CD14-positive monocyte (primary cell): ENCODE measurements around the gene NEK1. TPM values are rescaled to one million over a fixed set of nuclear protein-coding genes. Genes with fewer than 3 reads are reported as not detected.
A peak's percentile ranks its signal among the peaks of the same experiment; 100 is the strongest.

ENCODE experiments used
- DNase-seq, 3 donors: peaks; one replicate each; pipeline ENCODE4 v3.0.0-alpha.2; 2011 to 2022
- H2AFZ ChIP-seq: 2 replicates; pipeline ENCODE4 v1.6.0; 2012; ENCODE audit warnings: mild to moderate bottlenecking, low read depth, low read length, inconsistent platforms; ENCODE audit not compliant: insufficient read depth, poor library complexity, severe bottlenecking
- H3K27ac ChIP-seq, 2 donors: 1 replicate in 1 of 2; 2 replicates in 1 of 2; pipeline ENCODE4 v1.5.1; 2012 to 2013; ENCODE audit warnings: low read length in 2 of 2, control low read depth in 1 of 2, inconsistent platforms in 1 of 2, low read depth in 1 of 2, mild to moderate bottlenecking in 1 of 2
- H3K27me3 ChIP-seq, 2 donors: one replicate each; pipeline versions ENCODE4 v1.6.0 to v1.6.1; 2011 to 2013; ENCODE audit warnings: low read length in 2 of 2; ENCODE audit not compliant: control insufficient read depth in 2 of 2, insufficient read depth in 2 of 2
- H3K36me3 ChIP-seq, 2 donors: replicated peaks in 1 of 2; 1 replicate in 1 of 2; 2 replicates in 1 of 2; pipeline versions ENCODE4 v1.5.1 to v1.6.1; 2012 to 2013; ENCODE audit warnings: low read length in 2 of 2, control low read depth in 1 of 2, inconsistent platforms in 1 of 2, mild to moderate bottlenecking in 1 of 2; ENCODE audit not compliant: insufficient read depth in 2 of 2, control insufficient read depth in 1 of 2
- H3K4me1 ChIP-seq, 2 donors: 1 replicate in 1 of 2; 2 replicates in 1 of 2; pipeline versions ENCODE4 v1.5.1 to v1.6.1; 2012 to 2013; ENCODE audit warnings: low read length in 2 of 2, control low read depth in 1 of 2, inconsistent platforms in 1 of 2, mild to moderate bottlenecking in 1 of 2, moderate library complexity in 1 of 2; ENCODE audit not compliant: insufficient read depth in 2 of 2, control insufficient read depth in 1 of 2
- H3K4me2 ChIP-seq: replicated peaks from 2 replicates; pipeline ENCODE3; 2012; ENCODE audit warnings: low read length, moderate library complexity, mild to moderate bottlenecking; ENCODE audit not compliant: poor library complexity, severe bottlenecking; ENCODE audit errors: extremely low read depth
- H3K4me3 ChIP-seq, 3 experiments: fragments of 200-600 bp in 1 of 3; sonication (generic) in 1 of 3; replicated peaks in 1 of 3; 1 replicate in 2 of 3; 2 replicates in 1 of 3; pipeline ENCODE4 v1.5.1; 2011 to 2013; ENCODE audit warnings: low read length in 3 of 3, mild to moderate bottlenecking in 3 of 3, control low read depth in 2 of 3, low read depth in 2 of 3, inconsistent platforms in 1 of 3, moderate library complexity in 1 of 3
- H3K79me2 ChIP-seq: 2 replicates; pipeline ENCODE4 v1.6.0; 2012; ENCODE audit warnings: mild to moderate bottlenecking, control low read depth, inconsistent platforms, low read length, moderate library complexity; ENCODE audit not compliant: insufficient read depth
- H3K9ac ChIP-seq: 2 replicates; pipeline ENCODE4 v1.6.0; 2017; ENCODE audit warnings: low read length, mild to moderate bottlenecking; ENCODE audit not compliant: insufficient read depth, poor library complexity, severe bottlenecking
- H3K9me3 ChIP-seq, 2 donors: replicated peaks in 1 of 2; 1 replicate in 1 of 2; 2 replicates in 1 of 2; pipeline versions ENCODE4 v1.5.1 to v1.6.1; 2012 to 2013; ENCODE audit warnings: low read length in 2 of 2, control low read depth in 1 of 2; ENCODE audit not compliant: control insufficient read depth in 1 of 2, insufficient read depth in 1 of 2
- H4K20me1 ChIP-seq: 2 replicates; pipeline ENCODE4 v1.6.0; 2012; ENCODE audit warnings: mild to moderate bottlenecking, low read length, control low read depth, moderate library complexity; ENCODE audit not compliant: insufficient read depth
- H3K27ac Mint-ChIP-seq, 7 donors: one replicate each; pipeline ENCODE4 v1.8.0; 2020; ENCODE audit warnings: mild to moderate bottlenecking in 7 of 7, mixed read lengths in 7 of 7, moderate library complexity in 6 of 7, inconsistent platforms in 2 of 7
- H3K27me3 Mint-ChIP-seq, 3 donors: one replicate each; pipeline ENCODE4 v1.8.0; 2021 to 2022; ENCODE audit warnings: low read depth in 3 of 3, mild to moderate bottlenecking in 3 of 3, mixed read lengths in 3 of 3, moderate library complexity in 3 of 3, inconsistent platforms in 1 of 3
- H3K36me3 Mint-ChIP-seq, 2 donors: one replicate each; pipeline ENCODE4 v1.8.0; 2020; ENCODE audit warnings: mixed read lengths in 2 of 2, inconsistent platforms in 1 of 2, mild to moderate bottlenecking in 1 of 2
- H3K4me1 Mint-ChIP-seq: one replicate; pipeline ENCODE4 v1.8.0; 2020; ENCODE audit warnings: mild to moderate bottlenecking, mixed read lengths
- H3K4me3 Mint-ChIP-seq, 2 donors: one replicate each; pipeline ENCODE4 v1.8.0; 2020; ENCODE audit warnings: mild to moderate bottlenecking in 2 of 2, mixed read lengths in 2 of 2, moderate library complexity in 1 of 2
- H3K9me3 Mint-ChIP-seq, 7 donors: one replicate each; pipeline ENCODE4 v1.8.0; 2020 to 2022; ENCODE audit warnings: mixed read lengths in 7 of 7, mild to moderate bottlenecking in 6 of 7, moderate library complexity in 6 of 7, inconsistent platforms in 2 of 7
- WGBS: methylation state at CpG from one replicate; pipeline ENCODE4 v1.1.5; 2013; ENCODE audit warnings: missing lambda C conversion rate; ENCODE audit not compliant: insufficient coverage; 5-methylcytosine and 5-hydroxymethylcytosine counted together
- intact Hi-C, 2 donors: fragments of 100-400 bp; cut with micrococcal nuclease; formaldehyde crosslinking; loops; one replicate each; pipeline versions ENCODE4 v1.15.0 to v1.15.1; 2023
- polyA plus RNA-seq, 3 donors: library from polyadenylated mRNA; depleted of rRNA in 1 of 3; unstranded in 2 of 3; stranded (reverse) in 1 of 3; fragments of 300-500 nt in 2 of 3; fragments of >200 nt in 1 of 3; fragmentation: Illumina TruSeq in 2 of 3; gene quantifications; 1 replicate in 2 of 3; 2 replicates in 1 of 3; pipeline ENCODE4 v1.2.3, GENCODE V29; 2012 to 2021
- TF ChIP-seq, protein P1 (sequence below): fragments of 200-600 bp; IDR thresholded peaks from one replicate; pipeline ENCODE4 v1.8.0; 2022; ENCODE audit warnings: antibody characterized with exemption, mild to moderate bottlenecking

NEK1 gene
- polyA plus RNA-seq, 3 donors, result 1.9 to 5.5 (median 2.7) TPM

- no peaks in the 10 kb centered on the region for H3K79me2 ChIP-seq
- H3K4me1 Mint-ChIP-seq, result peaks cover 10% of the 10 kb centered on the region
- no peak overlapping the region for H3K4me3 Mint-ChIP-seq
- H3K4me2 ChIP-seq, result no peak overlapping the region
- no peak overlapping the region for H2AFZ ChIP-seq
- H3K4me1 ChIP-seq, result peaks cover 4 to 12% of the 10 kb centered on the region in 2 donors
- peak in 1 of 3 donors; percentile 9 for DNase-seq
- TF ChIP-seq, protein P1, sequence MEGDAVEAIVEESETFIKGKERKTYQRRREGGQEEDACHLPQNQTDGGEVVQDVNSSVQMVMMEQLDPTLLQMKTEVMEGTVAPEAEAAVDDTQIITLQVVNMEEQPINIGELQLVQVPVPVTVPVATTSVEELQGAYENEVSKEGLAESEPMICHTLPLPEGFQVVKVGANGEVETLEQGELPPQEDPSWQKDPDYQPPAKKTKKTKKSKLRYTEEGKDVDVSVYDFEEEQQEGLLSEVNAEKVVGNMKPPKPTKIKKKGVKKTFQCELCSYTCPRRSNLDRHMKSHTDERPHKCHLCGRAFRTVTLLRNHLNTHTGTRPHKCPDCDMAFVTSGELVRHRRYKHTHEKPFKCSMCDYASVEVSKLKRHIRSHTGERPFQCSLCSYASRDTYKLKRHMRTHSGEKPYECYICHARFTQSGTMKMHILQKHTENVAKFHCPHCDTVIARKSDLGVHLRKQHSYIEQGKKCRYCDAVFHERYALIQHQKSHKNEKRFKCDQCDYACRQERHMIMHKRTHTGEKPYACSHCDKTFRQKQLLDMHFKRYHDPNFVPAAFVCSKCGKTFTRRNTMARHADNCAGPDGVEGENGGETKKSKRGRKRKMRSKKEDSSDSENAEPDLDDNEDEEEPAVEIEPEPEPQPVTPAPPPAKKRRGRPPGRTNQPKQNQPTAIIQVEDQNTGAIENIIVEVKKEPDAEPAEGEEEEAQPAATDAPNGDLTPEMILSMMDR, result no peak
- no peak overlapping the region for H3K4me3 ChIP-seq
- H3K36me3 Mint-ChIP-seq, result no peaks in the 10 kb centered on the region
- no peaks in the 10 kb centered on the region for H4K20me1 ChIP-seq
- peak overlapping the region in 3 of 7 donors; percentile 41 to 70 (median 60) for H3K27ac Mint-ChIP-seq
- H3K9me3 ChIP-seq, result peaks cover 0 to 10% of the 10 kb centered on the region in 2 donors
- H3K27me3 ChIP-seq, result no peaks in the 10 kb centered on the region
- no peak overlapping the region for H3K27ac ChIP-seq
- H3K27me3 Mint-ChIP-seq, result no peaks in the 10 kb centered on the region
- intact Hi-C loops, result no loop called here
- peaks cover 4 to 24% (median 12%) of the 10 kb centered on the region in 7 donors for H3K9me3 Mint-ChIP-seq
- no peaks in the 10 kb centered on the region for H3K36me3 ChIP-seq
- H3K9ac ChIP-seq, result no peak overlapping the region
Observed at GRCh38 chr4:169367826-169368225, 244.6 kb downstream of the NEK1 start.

DNA sequence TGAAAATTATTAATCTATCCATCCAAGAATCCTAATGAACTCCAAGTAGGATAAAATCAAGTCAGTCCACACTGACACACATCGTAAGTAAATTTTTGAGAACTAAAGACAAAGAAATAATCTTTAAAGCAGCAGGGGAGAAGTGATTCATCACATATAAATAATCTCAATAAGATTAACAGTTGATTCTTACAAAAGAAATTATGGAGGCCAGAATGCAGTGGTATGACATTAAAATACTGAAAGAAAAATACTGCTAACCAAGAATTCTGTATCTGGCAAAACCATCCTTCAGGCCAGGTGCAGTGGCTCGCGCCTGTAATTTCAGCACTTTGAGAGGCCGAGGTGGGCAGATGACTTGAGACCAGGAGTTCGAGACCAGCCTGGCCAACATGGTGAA lies 245.6 kb downstream of the NEK1 start:
- no peak overlapping the region for H3K4me3 Mint-ChIP-seq
- TF ChIP-seq, protein P1, result no peak
- no peak overlapping the region for H3K4me2 ChIP-seq

More for the DNA sequence above, 245.6 kb downstream of the NEK1 start:
- Histone ChIP-seq H3K9me3 (peaks cover 0 to 10% of the 10 kb centered on the region in 2 donors), H3K36me3 (no peaks in the 10 kb centered on the region), H3K9ac (no peak overlapping the region), H3K27me3 (no peaks in the 10 kb centered on the region), H4K20me1 (no peaks in the 10 kb centered on the region), H3K79me2 (no peaks in the 10 kb centered on the region), H2AFZ (no peak overlapping the region), H3K4me3 (no peak overlapping the region), H3K27ac (no peak overlapping the region), H3K4me1 (peaks cover 8 to 15% of the 10 kb centered on the region in 2 donors)
- Mint-ChIP-seq H3K27me3 (no peaks in the 10 kb centered on the region), H3K27ac (no peak overlapping the region), H3K36me3 (no peaks in the 10 kb centered on the region), H3K9me3 (peaks cover 5 to 24% (median 12%) of the 10 kb centered on the region in 7 donors), H3K4me1 (peaks cover 13% of the 10 kb centered on the region)
- intact Hi-C loops, result no loop called here
- no CpG with 5 or more reads among the region's 5 CpGs for WGBS
- DNase-seq, result no peak
